Measurements from ENCODE around the gene EPB41L4A. TPM values are rescaled to one million over a fixed set of nuclear protein-coding genes. Genes with fewer than 3 reads are reported as not detected.

EPB41L4A gene
- total RNA-seq, 4 donors from 2014 or later = 9.1 to 16.2 (median 14.1) TPM

DNA sequence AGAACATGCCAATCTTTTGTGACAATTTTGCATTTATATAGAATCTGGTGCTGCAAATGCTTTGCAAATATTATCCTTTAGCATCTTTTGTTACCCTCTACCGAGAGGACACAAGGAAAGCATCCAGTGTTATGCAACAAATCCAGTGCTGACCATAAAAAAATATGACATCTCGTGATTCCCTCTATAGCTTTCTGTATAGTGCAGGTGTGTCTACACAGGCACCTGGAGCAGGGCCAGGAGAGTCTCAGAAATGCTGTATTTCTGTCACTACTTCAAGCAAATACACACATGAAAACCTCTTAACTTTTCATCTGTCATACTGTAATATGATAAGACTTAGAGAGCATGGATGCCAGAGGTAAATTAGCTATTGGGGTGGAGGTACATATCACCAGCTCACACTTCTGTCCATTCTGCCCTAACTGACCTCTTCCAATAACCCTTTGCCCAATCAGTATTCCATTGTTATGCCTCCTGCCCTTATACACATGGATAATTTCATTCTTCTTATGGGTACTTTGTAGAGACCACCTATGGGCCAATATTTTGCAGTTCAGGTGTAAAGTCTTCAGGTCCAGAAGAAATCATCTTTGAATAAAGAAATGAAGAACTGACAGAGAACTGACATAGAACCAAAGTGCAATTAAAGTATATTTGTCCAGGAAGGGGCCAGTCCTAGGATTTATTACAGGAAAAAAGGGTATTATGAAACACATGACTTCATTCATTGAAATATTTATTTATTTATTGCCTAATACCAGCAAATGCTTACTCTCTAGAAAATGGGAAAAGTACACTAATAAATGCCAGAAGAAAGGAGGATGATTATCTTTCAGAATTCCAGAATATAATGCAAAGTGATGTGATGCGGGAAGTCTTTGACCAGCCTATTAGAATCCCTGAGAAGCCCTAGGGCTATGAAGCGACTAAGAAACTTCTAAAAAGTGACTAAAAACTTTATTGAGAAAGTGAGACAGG lies 106.5 kb downstream of the EPB41L4A start:
- intact Hi-C loops (cut with DNase I; ENCODE audit: low total_unique reads) = no loop called here
- DNase-seq (ENCODE audit: low spot score in 2 of 2) = no peak
- TF ChIP-seq POLR2A (IDR thresholded peaks at IDR 0.05) = no peak
- no peak for TF ChIP-seq CTCF (IDR thresholded peaks at IDR 0.05)
- H3K4me3 ChIP-seq (ENCODE audit: low read depth, poor library complexity, severe bottlenecking) = no peak overlapping the region
- 88 to 90% methylated on average over 4 of the region's 4 CpGs for WGBS, 2 donors

DNA sequence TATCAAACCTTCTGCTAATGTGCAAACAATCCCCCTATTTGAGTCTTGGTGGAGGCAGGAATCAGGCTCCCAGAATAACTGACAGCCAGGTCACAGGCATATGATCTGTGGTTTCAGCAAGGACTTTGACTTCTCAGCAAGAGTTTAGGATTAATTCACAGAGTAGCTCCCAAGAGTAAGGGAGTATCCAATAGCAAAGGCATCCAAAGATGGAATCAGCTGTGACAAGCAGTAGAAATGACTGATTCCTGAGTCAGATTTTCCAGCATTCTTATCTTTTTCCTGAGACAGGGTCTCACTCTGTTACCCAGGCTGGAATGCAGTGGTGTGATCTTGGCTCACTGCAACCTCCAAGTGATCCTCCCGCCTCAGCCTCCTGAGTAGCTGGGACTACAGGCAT lies 108.3 kb downstream of the EPB41L4A start:
- no peak for DNase-seq (ENCODE audit: low spot score in 2 of 2)
- TF ChIP-seq POLR2A (IDR thresholded peaks at IDR 0.05) (no peak), CTCF (IDR thresholded peaks at IDR 0.05) (no peak)
- 100% methylated on average over 1 of the region's 1 CpG for whole genome bisulfite sequencing, 2 donors
- intact Hi-C loops (cut with DNase I; ENCODE audit: low total_unique reads) = no loop called here
- no peak overlapping the region for H3K4me3 ChIP-seq (ENCODE audit: low read depth, poor library complexity, severe bottlenecking)

- intact Hi-C loops (cut with DNase I; ENCODE audit: low total_unique reads) = no loop called here
- H3K4me3 ChIP-seq (ENCODE audit: low read depth, poor library complexity, severe bottlenecking) = no peak overlapping the region
- WGBS, 2 donors = 58 to 81% methylated on average over 1 of the region's 1 CpG
- TF ChIP-seq POLR2A (IDR thresholded peaks at IDR 0.05) (no peak), CTCF (IDR thresholded peaks at IDR 0.05) (no peak)
- no peak for DNase-seq (ENCODE audit: low spot score in 2 of 2)
Observed at GRCh38 chr5:112308608-112309007, 110.5 kb downstream of the EPB41L4A start.

- no peak for DNase-seq (ENCODE audit: low spot score in 2 of 2)
- TF ChIP-seq CTCF (IDR thresholded peaks at IDR 0.05) = no peak
- TF ChIP-seq POLR2A (IDR thresholded peaks at IDR 0.05) = no peak
- intact Hi-C loops (cut with DNase I; ENCODE audit: low total_unique reads) = no loop called here
- WGBS, 2 donors = 77 to 79% methylated on average over 2 of the region's 2 CpGs
- no peak overlapping the region for H3K4me3 ChIP-seq (ENCODE audit: low read depth, poor library complexity, severe bottlenecking)
Observed at GRCh38 chr5:112306956-112307355, 112.1 kb downstream of the EPB41L4A start.

- DNase-seq (ENCODE audit: low spot score in 2 of 2) = no peak
- TF ChIP-seq POLR2A (IDR thresholded peaks at IDR 0.05) (no peak), CTCF (IDR thresholded peaks at IDR 0.05) (no peak)
- 95 to 97% methylated on average over 2 of the region's 2 CpGs for WGBS, 2 donors
- intact Hi-C loops (cut with DNase I; ENCODE audit: low total_unique reads) = no loop called here
- no peak overlapping the region for H3K4me3 ChIP-seq (ENCODE audit: low read depth, poor library complexity, severe bottlenecking)
Observed at GRCh38 chr5:112304743-112305142, 114.3 kb downstream of the EPB41L4A start.

All from lower leg skin (tissue), 4 donors.